ENCODE results near the gene ATXN2L.

Gene ATXN2L

DNA sequence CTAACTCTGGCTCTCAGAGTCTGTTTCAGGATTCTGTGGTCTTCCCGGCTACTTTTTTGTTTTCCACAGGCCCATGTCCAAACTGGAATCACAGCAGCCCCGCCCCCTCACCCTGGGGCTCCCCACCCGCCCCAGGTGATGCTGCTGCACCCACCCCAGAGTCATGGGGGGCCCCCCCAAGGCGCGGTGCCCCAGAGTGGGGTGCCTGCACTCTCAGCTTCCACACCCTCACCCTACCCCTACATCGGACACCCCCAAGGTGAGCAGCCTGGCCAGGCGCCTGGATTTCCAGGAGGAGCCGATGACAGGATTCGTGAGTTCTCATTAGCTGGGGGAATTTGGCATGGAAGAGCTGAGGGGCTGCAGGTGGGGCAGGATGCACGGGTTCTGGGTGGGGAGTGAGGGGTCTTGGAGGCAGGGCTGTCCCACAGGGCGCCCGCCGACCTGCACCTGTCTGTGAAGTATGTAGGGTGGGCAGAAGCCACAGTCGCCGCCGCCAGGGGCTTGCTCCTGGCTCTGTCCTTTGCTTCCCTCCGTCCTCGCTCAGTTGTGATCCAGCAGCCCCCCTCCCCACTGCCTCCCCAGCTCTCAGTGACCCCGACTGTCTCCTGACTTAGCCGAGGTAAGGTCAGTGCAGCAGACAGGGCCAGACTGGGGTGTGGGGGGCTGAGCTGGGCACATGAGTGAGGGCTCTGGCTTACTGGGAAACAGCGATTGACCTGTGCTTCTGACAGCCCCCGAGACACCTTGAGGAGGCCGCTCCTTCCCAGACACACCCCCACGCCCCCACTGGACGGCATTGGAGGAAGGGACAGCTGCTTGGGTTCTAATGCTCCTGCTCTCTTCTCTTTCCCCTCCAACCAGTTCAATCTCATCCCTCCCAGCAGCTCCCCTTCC is 13.3 kb downstream of the ATXN2L start:
- DNase-seq (ENCODE audit: low read depth in 2 of 2): no peak

GRCh38 chr16:28836761-28837064 is 13.9 kb downstream of the ATXN2L start:
- no peak for DNase-seq (ENCODE audit: low read depth in 2 of 2)

- DNase-seq (ENCODE audit: low read depth in 2 of 2): no peak
Observed at GRCh38 chr16:28837672-28838557, 15.1 kb downstream of the ATXN2L start.

GRCh38 chr16:28838558-28838918 is 15.7 kb downstream of the ATXN2L start:
- no peak for DNase-seq (ENCODE audit: low read depth in 2 of 2)

DNA sequence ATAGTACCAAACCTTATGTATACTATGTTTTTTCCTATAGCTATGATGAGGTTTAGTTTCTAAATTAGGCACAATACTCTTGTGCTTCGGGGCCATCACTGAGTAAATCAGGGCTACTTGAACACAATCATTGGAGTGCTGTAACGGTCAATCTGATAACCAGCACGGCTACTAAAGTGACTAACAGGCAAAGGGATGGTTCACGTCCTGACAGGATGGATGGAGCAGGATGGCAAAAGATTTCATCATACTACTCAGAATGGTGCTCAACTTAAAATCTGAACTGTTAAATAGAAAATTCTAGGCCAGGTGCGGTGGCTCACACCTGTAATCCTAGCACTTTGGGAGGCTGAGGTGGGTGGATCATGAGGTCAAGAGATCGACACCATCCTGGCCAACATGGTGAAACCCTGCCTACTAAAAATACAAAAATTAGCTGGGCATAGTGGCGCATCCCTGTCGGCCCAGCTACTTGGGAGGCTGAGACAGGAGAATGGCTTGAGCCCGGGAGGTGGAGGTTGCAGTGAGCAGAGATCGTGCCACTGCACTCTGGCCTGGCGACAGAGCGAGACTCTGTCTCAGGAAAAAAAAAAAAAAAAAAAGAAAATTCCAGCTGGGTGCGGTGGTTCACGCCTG is 16.3 kb downstream of the ATXN2L start:
- DNase-seq (ENCODE audit: low read depth in 2 of 2): no peak

- DNase-seq (ENCODE audit: low read depth in 2 of 2): no peak
Observed at GRCh38 chr16:28839899-28840298, 17.1 kb downstream of the ATXN2L start.

DNA sequence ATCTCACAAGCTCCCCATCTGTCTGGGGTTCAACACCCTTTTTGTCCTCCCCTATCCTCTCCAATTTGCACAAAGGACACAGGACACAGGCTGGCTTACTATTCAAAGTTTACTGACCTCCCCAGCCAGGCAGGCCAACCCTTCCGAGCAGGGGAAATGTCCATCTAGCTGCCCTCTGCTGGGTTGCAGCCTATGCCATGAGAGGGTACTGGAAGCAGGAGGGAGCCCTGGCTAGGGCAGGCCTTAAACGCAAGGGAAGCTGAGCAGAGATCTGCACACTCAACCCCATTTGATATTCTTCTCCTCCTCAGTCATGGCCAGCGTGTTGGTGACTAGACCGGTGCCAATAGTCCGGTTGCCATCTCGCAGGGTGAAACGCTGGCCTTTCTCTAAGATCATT is 19.9 kb downstream of the ATXN2L start:
- no peak for DNase-seq (ENCODE audit: low read depth in 2 of 2)

- DNase-seq (ENCODE audit: low read depth in 2 of 2): no peak
Observed at GRCh38 chr16:28843766-28844165, 21.0 kb downstream of the ATXN2L start.

DNA sequence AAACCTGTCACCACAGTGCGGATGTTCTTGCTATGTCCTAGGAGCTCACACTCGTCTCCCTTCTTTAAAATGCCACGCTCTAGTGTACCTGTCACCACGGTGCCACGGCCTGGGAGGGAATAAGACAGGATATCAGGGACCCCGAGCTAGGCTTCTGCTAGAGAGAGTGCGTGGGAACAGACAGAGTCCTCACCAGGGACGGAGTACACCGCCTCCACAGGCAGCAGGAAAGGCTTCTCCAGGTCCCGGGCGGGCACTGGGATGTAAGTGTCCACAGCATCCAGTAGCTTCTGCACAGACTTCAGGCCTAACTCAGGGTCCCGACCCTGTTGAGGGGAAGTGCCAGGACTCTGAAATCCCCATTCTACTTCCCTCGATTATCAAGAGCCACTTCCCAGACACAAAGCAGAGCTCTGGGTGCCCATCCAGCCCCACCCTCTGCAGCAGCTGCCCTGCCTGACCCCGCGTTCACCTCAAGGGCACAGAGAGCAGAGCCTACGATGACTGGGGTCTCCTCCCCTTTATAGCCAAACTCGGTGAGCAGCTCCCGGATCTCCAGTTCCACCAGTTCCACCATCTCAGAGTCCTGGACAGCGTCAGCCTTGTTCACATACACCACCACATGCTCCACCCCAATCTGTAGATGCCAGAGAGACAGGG is 21.6 kb downstream of the ATXN2L start:
- no peak for DNase-seq (ENCODE audit: low read depth in 2 of 2)

GRCh38 chr16:28845293-28845692 is 22.5 kb downstream of the ATXN2L start:
- no peak for DNase-seq (ENCODE audit: low read depth in 2 of 2)

GRCh38 chr16:28845761-28846079 is 22.9 kb downstream of the ATXN2L start:
- DNase-seq (ENCODE audit: low read depth in 2 of 2): no peak

DNA sequence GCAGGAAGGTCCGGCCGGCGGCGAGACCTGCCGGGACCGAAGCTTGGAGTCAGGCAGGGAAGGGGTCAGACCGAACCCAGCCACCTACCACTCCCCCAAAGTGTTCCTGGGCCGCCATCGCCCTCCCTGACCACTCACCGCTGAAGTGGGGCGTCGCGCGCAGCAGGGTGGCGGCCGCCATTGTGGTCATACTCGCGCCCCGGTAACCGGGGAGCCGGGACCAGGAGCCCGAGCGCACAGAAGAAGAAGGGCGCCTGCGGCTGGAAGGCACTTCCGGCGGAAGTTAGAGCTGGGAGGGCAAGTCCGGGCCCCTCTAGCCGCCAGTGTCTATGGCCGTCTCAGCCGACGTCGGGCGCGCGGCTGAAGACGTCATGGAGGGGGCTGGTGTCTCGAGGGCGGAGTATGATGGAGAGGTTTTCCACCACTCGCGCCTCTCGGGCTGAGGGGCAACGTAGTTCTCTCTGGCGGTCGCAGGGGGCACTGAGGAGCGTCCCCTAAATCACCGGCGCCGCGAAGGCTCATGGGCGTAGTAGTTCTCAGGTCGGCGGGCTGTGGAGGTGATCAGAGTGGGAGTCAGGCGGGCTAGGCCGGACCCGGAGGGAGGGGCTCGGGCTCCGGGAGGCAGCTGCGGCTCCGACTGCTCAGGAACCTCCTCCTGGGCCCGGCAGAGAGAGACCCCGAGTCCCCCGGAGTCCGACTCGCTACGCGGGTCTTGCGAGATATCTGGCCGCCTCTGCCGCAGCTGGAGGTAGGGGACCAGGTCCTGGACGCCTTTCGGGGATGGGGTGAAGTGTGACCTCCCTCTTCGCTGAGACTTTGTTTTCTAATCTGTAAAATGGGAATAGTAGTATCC is 23.5 kb downstream of the ATXN2L start, which contains the start of gene TUFM:
TSS of gene TUFM (minus strand) at position 269 of the 853 bp plus-strand sequence. CDS start at position 190, 79 bp downstream.
- peak; percentile 92 to 94 for DNase-seq (ENCODE audit: low read depth in 2 of 2)

- no peak for DNase-seq (ENCODE audit: low read depth in 2 of 2)
Observed at GRCh38 chr16:28846933-28847273, 24.1 kb downstream of the ATXN2L start.

GRCh38 chr16:28858421-28858820 is 35.6 kb downstream of the ATXN2L start:
- no peak for DNase-seq (ENCODE audit: low read depth in 2 of 2)

GRCh38 chr16:28859326-28859725 is 36.5 kb downstream of the ATXN2L start:
- DNase-seq (ENCODE audit: low read depth in 2 of 2): no peak

GRCh38 chr16:28863929-28864793 is 41.4 kb downstream of the ATXN2L start:
- DNase-seq (ENCODE audit: low read depth in 2 of 2): no peak

GRCh38 chr16:28865001-28865688 is 42.3 kb downstream of the ATXN2L start:
- no peak for DNase-seq (ENCODE audit: low read depth in 2 of 2)

DNA sequence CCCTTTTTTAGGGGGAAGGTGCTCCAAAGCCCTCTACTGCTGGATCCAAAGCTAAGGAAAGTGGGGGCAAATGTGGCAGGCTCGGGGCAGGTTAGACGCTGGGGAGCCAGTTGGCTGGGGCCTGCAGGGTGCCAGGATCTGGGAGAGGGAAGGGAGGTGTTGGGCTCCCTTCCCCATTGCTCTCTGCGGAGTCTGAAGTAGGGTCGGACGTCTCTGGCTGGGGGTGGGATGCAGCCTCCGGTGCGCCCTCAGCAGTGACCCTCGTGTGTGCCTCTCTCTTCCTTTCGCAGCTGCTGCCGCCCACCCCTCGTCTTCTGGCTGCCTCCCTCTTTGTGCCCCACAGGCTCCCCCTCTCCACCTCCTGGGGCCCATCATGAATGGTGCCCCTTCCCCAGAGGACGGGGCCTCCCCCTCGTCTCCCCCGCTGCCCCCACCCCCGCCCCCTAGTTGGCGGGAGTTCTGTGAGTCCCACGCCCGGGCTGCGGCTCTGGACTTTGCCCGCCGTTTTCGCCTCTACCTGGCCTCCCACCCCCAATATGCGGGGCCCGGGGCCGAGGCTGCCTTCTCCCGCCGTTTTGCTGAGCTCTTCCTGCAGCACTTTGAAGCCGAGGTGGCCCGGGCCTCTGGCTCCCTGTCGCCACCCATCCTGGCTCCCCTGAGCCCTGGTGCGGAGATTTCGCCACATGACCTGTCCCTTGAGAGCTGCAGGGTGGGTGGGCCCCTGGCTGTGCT is 43.1 kb downstream of the ATXN2L start:
- no peak for DNase-seq (ENCODE audit: low read depth in 2 of 2)

GRCh38 chr16:28866454-28866804 is 43.6 kb downstream of the ATXN2L start:
- DNase-seq (ENCODE audit: low read depth in 2 of 2): no peak
